MM.1S (cell line): Measurements from ENCODE around the gene GABARAPL1.

Experiments used
- EZH2 ChIP-seq: fragments of 300-600 bp; sonication (generic); optimal IDR thresholded peaks from 2 replicates; pipeline ENCODE3; 2017; ENCODE audit warnings: low read depth, mild to moderate bottlenecking, antibody characterized with exemption, low read length, mixed read lengths
- EZH2phosphoT487 ChIP-seq: fragments of 300-600 bp; sonication (generic); IDR thresholded peaks from 2 replicates; pipeline ENCODE4 v1.6.1; 2018; ENCODE audit warnings: antibody characterized with exemption, low read length
- TF ChIP-seq, protein P1 (sequence below): fragments of 300-600 bp; sonication (generic); IDR thresholded peaks from 2 replicates; pipeline ENCODE4 v1.5.1; 2016; ENCODE audit warnings: antibody characterized with exemption, low read length, mixed read lengths

DNA sequence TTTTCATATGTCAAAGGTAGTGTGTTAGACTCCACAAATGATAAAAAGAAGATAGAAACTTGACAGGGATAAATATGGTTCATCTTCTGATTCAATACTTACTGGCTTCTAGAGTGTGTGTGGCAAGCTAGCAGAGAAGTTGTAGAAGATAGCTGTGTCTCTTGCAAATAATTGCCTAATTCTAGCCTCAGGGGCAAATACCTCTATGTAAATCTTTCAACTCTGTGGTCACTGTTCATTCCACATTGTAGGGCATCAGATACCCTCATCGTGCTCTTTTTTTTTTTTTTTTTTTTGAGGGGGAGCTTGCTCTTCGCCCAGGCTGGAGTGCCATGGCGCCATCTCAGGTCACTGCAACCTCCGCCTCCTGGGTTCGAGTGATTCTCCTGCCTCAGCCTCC lies 42.5 kb upstream of the GABARAPL1 start:
- TF ChIP-seq, protein P1, sequence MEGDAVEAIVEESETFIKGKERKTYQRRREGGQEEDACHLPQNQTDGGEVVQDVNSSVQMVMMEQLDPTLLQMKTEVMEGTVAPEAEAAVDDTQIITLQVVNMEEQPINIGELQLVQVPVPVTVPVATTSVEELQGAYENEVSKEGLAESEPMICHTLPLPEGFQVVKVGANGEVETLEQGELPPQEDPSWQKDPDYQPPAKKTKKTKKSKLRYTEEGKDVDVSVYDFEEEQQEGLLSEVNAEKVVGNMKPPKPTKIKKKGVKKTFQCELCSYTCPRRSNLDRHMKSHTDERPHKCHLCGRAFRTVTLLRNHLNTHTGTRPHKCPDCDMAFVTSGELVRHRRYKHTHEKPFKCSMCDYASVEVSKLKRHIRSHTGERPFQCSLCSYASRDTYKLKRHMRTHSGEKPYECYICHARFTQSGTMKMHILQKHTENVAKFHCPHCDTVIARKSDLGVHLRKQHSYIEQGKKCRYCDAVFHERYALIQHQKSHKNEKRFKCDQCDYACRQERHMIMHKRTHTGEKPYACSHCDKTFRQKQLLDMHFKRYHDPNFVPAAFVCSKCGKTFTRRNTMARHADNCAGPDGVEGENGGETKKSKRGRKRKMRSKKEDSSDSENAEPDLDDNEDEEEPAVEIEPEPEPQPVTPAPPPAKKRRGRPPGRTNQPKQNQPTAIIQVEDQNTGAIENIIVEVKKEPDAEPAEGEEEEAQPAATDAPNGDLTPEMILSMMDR: no peak
- TF ChIP-seq EZH2 (no peak), EZH2phosphoT487 (no peak)
